HG02759 (cell line): ENCODE results near the gene CIBAR2.

Experiments used
- ATAC-seq: cut with Tn5 transposase; IDR thresholded peaks from one replicate; pipeline ENCODE4 v1.9.1; 2021; ENCODE audit warnings: mild to moderate bottlenecking, moderate library complexity; ENCODE audit not compliant: unreplicated experiment

CIBAR2 gene

GRCh38 chr16:85112364-85112763 lies at the start of gene CIBAR2:
TSS of gene CIBAR2 (minus strand) at chr16:85112472. CDS start at chr16:85112352, 120 bp downstream.
- no peak for ATAC-seq

DNA sequence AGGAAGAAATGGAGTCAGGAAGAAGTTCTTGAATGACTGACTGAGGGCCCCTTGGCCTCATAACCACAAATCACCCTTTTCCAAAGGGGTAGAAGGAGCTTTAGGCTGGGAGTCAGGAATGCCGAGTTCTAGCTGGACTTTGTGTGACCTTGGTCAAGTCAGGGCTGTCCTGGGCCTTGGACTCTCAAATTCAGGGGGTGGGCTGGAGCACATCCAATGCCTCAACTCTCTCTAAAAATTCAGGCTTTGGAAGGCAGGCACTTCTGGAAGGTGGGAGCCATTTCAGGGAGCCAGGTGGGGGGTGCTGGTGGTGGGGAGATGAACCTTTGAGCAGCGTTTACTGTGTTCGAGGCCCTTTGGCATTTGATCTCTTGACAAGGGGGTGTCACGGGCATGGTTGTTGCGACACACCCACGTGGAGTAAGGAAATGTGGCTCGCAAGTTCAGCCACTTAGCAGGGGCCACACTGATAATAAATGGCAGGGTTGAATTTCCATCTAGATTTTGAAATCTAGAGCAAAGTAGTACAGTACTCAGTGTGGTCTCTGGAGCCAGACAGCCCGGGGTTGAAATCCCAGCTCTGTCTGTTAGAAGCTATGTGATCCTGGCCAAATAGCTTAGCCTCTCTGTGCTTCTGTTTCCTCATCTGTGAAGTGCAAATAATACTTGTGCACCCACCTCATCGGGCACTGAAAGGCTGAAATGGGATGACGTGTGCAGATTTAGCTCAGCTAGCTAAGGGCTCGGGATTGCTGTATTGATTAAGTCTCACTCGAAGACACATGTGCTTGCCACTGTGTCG lies 47.1 kb upstream of the CIBAR2 start:
- ATAC-seq, result no peak

- no peak for ATAC-seq
Measured at GRCh38 chr16:85158743-85159178, 46.5 kb upstream of the CIBAR2 start.

- ATAC-seq, result no peak
Measured at GRCh38 chr16:85157813-85158742, 45.8 kb upstream of the CIBAR2 start.

DNA sequence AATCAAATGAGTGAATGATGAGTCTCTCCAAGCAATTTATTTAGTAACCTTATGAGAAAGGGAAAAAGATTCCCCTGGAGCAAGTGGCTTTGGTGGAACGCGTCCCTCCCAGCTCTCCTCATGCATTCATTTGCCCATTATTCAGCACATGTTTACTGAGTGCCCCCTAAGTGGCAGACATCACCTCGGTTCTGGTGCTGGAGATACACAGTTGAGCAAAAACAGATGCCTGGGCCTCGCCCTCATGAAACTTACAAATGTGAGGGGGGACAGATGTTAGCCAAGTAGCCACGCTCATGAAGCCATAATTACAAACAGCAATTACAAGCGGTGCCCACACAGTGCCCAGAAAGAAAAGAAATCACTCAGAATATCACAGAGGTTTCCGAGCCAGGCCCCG lies 45.1 kb upstream of the CIBAR2 start:
- ATAC-seq, result no peak

DNA sequence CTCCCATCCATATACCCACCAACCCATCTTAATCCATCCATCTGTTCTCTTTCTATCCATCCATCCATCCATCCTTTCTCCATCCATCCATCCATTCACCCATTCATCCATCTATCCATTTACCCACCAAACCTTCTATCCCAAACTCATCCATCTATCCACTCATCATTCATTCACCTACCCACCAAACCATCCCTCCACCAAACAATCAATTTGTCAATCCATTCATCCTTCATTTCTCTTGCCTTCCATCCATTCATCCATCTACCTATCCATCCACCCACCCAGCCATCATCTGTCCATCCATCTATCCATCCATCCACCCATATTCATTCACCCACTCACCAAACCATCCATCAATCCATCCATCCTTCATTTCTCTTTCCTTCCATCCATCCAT lies 44.6 kb upstream of the CIBAR2 start:
- ATAC-seq, result no peak

DNA sequence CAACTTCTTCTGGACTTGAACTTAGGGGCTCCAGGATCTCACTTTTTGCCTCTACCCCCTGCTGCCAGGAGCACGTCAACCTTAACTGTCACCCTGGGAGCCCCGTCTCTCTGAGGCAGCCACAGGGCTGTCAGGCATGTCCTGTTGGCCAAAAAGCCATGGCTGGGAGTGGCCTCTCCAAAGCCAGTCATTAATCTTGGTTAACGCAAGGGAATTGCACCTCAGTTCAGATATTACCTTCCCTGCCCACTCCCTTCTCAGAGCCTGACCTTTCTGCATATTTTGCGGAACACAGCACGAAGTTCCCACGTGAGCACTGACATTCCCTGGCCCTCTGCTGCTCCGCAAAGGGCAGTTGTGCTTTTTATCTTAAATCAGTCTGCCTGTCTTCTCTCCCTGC lies 44.2 kb upstream of the CIBAR2 start:
- no peak for ATAC-seq

DNA sequence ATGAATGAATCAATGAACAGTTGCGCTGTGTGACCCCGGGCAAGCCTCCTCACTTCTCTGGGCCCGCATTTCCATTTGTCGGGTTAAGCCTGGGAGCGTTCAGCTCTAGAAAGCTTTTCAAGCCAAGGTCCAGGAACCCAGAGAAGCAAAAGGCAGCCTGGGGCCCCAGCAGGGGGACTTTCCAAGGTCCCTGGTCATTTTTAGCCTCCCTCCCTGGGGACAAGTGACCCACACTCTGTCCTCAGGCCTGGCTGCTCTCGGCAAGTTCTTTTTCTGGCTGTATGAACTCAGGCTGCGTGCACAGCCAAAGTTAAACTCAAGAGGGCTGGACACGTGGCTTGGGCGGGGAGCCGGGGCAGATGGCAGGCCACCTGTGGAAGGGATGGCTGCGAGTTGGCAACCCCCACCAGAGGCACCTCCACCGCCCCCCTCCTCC lies 41.4 kb upstream of the CIBAR2 start:
- ATAC-seq, result no peak

- ATAC-seq, result no peak
Measured at GRCh38 chr16:85153046-85153445, 40.8 kb upstream of the CIBAR2 start.

DNA sequence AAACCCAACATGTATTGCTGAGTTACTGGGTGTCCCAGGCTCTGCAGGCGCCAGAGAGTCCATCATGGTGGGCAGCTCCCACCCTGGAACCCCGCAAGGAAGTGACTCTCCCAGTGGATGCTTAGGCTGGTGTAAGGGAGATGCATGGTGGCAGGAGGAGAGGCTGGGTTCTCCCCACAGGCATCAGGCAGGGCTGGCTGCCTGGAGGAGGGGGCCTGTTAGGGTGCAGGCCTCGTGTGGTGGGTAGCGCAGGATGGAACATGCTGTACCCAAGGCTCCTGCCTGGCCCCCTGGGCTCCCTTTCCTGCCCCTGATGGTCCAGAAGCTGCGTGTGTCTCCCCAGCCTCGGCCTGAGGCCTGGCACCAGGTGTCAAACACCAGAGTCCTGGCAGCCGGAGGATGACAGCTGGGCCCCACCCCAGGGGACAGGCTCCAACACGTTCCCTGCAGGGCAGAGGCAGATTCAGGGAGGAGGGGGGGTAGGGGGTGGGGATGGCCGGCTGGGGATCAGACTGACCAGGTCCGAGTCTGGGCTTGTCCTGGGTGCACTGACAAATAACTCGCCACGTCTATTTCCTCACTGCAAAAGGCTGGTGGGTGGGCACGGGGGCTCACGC lies 40.2 kb upstream of the CIBAR2 start:
- ATAC-seq, result no peak

DNA sequence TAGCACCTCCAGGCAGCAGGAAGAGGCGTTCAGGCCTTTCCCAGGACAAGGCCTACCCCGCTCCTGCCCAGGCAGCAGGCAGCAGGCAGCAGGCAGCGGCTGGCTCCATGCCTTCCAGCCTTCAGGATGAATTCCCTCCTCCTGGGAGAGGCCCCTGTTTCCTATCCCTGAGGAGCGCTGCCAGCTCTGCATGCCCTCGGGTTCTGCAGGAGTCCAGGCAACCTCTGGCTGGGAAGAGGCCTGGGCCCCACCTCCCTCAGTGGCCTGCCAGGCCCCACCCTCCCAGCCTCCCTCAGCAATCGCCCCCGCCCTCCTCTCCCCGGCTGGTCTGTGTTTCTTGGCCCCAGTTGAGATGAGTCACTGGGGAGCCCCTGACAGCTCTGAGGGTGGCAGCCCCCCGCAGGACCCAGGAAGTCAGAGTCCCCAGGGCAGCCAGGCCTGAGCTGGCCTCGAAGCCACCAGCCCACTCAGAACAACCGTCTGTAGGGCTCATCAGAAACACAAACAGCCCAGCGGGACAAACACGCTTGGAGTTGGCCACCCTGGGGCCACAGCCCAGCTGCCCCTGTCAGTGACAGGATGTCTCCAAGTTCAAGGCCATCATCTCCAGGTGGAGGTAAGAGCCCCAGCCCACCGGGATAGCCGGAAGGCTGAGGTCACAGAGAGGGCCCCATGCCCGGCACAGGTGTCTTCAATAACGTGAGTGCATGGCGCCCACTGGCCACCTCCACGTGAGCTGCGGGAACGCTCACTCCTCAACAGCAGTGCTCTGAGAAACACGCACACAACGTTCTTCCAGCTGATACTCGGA lies 39.5 kb upstream of the CIBAR2 start:
- peak; percentile 73 for ATAC-seq

- ATAC-seq, result no peak
Measured at GRCh38 chr16:85151079-85151602, 38.9 kb upstream of the CIBAR2 start.

- ATAC-seq, result no peak
Measured at GRCh38 chr16:85150331-85150940, 38.2 kb upstream of the CIBAR2 start.

DNA sequence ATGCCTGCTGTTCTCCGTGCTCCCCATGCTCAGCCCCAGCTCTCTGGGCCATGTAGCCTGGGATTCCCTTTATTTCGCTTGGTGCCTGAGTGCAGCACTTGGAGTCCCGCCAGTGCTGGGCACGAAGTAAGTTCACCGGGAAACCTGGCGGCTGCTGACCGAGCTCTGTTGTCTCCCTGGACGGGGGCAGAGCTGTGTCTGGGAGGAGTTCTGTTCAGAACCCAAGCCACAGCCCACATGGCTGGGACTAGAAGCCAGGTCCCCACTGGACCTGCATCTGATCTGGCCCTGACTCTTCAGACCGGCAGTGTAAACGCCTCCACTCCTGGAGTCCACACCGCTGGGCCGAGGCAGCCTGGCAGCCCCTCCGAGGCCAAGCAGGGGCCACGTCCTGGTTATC lies 37.5 kb upstream of the CIBAR2 start:
- no peak for ATAC-seq

GRCh38 chr16:85148931-85149330 lies 36.7 kb upstream of the CIBAR2 start:
- ATAC-seq, result no peak

DNA sequence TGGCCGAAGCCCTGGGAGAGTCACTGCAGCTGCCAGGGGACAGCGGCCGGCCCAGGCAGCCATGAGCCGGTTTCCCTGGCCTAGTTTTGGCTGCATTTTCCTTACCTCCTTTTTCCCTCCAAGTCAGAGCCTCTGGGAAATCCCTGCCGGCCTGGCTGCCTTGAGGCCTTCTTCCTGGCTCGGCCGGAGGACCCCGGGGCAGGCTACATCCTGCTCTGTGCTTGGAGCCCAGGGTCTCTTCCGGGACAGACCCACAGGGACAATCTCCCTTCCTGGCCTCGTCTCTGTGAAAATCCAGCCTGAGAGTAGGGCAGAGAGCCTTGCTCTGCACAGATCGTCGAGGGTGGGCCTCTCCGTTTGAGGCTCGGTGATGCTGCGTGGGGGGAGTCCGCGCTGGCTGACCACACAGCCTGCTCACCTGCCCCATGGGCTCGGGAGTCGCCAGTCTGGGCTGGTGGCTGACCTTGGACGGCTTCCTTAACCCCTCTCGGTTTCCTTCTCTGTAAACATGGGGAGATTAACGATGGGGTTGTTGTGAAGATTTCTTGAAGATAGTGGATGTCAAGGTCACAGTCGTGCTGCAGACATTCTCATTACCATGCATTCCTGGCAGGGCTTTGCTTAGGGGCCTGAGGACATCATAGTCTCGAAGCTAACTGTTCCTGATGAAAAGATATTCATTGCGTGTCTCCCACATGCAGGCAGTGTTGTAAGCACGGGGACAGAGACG lies 34.8 kb upstream of the CIBAR2 start:
- no peak for ATAC-seq

- no peak for ATAC-seq
Measured at GRCh38 chr16:85146532-85146797, 34.2 kb upstream of the CIBAR2 start.

- no peak for ATAC-seq
Measured at GRCh38 chr16:85145734-85146531, 33.7 kb upstream of the CIBAR2 start.

DNA sequence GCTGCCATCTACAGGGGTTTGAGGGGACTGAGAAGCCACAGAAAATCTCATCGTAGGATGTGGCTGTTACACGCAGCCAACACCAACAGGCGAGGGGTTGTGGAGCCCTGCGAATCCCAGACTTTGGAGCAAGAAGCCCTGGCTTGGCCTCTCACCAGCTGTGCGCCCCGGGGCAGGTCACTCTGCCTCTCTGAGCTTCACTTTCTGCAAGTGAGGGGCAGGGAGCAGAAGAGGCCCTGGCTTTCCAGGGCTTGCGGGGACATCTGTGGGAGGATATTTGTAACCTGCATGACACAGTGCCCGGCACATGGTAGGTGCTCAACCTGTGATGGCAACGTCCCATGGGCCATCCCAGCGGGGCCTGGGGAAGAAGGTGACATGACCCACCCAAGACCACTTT lies 32.9 kb upstream of the CIBAR2 start:
- ATAC-seq, result no peak
